ENCODE data around the gene C11orf52. TPM values are rescaled to one million over a fixed set of nuclear protein-coding genes. Genes with fewer than 3 reads are reported as not detected.

C11orf52 gene
- total RNA-seq, 1 experiment from 2014 or later = 6.3 TPM

DNA sequence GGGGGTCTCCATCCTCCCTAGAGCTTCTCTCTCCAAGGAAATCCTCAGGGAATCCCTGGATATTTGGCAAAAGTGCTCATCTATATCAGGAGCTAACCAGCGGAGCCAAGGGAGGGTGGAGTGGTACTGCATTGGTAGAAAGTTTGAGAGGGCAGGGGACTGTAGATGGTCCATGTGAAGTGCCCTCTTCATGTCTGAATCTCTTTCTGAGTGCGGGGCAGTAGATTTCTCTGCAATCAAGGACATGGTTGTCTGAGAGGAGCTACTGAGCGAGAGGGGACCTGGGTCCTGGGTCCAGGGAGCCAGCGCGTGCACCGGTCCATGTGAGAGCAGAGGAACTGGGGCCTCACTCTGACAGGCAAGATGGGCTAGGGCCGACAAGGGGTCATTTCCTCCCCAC, 19.1 kb downstream of the C11orf52 start:
- DNase-seq (ENCODE audit: low spot score) = no peak

- DNase-seq (ENCODE audit: low spot score) = no peak
Observed at GRCh38 chr11:111938687-111939160, 20.0 kb downstream of the C11orf52 start.

DNA sequence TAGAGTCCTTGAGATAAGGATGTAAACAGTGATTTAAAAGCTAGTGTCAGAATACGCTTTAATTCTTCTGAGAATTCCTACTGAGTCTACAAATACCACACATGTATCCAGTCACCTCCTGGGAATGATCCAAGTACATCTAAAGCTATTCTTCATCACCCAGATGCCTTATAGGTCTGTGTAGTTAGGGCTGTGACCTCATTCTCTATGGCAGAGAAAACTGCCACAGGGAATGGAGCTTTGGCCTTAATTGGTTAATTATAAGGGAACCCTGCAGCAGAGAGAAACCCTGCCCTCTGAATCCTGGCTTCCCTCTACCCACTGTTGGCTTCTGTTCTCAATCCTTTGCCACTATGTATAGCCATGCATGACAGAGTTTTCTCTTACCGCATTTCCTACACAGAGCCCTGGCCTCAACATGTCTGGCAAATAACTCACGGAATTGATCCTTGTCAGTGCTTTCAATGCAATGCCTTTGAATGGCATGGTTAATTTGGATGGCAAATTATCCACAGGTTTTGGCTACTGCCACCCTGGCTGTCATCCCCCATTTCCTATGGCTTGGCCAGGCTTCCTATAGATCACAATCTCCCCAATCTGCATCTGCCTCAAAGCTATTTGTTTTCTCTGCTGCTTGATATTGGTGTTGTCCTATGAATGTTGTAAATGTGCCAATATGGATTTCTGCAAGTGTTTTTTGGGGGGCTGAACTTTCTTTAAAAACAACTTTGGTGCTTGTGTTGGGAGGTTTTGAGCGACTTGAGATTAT, 21.3 kb downstream of the C11orf52 start:
- DNase-seq (ENCODE audit: low spot score) = no peak

GRCh38 chr11:111941963-111942362, 23.2 kb downstream of the C11orf52 start:
- DNase-seq (ENCODE audit: low spot score) = no peak

DNA sequence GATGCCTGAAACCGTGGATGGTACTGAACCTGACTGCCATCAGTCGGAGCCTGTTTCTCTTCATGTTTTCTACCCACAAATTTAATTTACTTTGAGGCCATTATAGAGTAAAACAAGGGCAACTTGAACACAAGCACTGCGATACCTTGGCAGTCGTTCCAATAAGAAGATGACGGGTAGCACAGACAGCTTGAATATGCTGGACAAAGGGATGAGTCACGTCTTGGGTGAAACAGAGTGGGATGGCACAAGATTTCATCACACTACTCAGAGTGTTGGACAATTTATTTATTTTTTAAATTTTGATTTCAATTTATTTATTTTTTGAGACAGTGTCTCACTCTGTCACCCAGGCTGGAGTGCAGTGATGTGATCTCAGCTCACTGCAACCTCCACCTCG, 24.1 kb downstream of the C11orf52 start:
- no peak for DNase-seq (ENCODE audit: low spot score)

DNA sequence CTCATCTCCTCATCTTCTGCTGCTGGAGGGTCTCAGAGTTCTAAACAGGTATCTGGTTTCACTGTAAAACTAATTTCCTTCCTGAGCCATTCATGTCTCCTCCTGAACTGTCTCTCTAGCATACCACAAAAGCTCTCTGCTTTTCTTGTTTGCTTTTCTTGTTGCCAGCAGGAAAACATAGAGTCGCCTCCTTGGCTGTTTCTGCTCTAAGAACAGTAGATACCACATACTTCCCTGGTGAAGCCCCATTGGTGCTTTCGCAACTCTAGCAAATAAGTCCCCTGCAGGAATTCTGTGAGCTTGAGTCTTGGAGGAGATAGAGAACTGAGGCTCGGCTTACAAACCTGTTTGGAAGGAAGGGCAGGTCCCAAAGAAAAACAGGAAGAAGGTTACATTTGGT, 25.4 kb downstream of the C11orf52 start:
- DNase-seq (ENCODE audit: low spot score) = no peak

- DNase-seq (ENCODE audit: low spot score) = no peak
Observed at GRCh38 chr11:111944651-111945051, 25.9 kb downstream of the C11orf52 start.

DNA sequence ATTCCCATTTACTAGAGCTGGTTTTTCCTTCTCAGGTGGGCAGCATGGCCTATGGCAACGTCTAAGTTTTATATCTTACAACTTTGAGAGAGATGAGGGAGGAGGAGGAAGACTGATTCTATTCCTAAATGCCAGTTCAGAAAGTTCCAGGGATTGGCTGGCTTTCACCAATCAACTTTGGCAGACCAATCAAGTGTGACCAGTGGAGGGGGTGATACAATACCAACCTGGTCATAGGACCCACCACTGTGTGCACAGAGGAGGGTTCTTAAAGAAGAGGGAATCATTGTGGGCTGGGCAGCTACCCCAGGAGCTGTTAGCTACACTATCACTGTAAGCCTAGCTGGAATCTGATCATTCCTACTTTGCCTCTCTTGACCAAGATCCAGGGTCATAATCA, 26.5 kb downstream of the C11orf52 start:
- no peak for DNase-seq (ENCODE audit: low spot score)

DNA sequence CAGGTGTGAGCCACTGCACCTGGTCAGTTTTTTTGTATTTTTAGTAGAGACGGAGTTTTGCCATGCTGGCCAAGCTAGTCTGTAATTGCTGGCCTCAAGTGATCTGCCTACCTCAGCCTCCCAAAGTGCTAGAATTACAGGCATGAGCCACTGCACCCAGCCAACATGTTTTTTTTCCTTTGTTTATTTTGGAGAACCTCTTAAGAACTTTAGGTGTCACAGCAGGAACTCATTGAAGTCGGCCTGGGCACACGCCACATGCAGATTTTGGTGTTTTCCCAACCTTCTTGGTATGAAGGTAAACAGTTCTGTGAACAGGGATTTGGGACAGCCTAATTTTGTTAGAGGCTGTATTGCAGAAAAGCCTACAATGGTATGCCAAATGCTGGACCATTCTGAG, 27.8 kb downstream of the C11orf52 start:
- DNase-seq (ENCODE audit: low spot score) = no peak

DNA sequence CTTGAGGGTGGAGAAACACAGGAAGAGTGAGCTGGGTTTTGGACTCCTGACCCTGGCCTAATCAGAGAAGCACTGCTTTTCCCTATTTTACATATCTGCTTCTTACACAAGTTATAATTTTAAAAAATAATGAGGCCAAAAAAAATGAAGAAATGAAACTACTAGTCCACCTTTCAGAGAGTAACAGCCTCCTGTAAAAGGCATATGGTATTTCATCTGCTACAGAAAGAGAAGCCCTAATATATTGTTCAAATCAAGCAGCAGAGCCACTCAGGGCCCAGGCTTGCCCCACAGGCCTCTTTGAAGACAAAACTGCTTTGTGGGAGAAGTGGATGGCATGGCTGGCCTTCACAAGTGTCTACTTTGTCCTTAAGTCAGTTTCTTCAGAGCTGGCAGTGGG, 28.4 kb downstream of the C11orf52 start:
- DNase-seq (ENCODE audit: low spot score) = no peak

- no peak for DNase-seq (ENCODE audit: low spot score)
Observed at GRCh38 chr11:111949519-111950426, 31.1 kb downstream of the C11orf52 start.

GRCh38 chr11:111951565-111951964, 32.9 kb downstream of the C11orf52 start:
- no peak for DNase-seq (ENCODE audit: low spot score)

DNA sequence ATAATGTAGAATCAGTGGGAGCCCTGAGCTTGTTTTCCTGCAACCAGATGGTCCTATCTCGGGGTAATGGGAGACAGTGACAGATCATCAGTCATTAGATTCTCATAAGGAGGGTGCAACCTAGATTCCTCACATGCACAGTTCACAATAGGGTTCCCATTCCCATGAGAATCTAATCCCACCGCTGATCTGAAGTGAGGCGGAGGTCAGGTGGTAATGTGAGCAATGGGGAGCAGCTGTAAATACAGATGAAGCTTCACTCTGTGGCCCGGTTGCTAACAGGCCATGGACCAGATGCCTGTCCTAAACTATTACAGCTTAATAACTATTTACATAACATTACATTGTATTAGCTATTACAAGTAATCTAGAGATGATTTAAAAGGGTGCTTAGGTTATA, 35.4 kb downstream of the C11orf52 start:
- DNase-seq (ENCODE audit: low spot score) = no peak

DNA sequence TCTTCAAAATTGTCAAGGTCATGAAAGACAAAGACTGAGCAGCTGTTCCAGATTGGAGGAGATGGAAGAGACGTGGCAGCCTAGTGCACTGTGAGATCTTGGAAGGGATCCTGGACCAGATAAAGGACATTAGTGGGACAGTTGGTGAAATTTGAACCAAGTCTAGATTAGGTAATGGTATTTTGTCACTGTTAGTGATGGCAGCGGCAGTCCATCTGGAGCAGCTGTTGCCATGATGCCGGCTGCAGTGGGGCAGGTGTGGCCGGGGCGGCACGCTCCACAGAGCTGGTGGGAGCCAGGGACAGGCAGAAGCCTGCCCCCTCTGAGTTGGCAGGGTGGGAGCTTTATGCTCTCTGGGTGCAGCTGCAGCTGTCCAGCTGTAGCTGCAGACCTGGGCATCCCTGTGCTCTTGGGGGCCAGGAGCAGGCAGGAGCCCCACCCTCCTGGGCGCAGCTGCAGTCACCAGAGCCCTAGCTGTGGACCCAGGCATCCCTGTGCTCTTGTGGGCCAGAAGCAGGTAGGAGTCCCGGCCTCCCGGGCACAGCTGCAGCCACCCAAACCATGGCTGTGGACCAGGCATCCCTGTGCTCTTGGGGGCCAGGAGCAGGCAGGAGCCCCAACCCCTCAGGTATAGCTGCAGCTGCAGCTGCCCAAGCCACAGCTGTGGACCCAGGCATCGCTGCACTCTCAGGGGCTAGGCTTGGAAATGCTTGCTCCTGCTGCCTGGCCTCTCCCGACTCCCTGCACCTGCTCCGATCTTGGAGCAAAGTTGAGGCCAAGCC, 39.1 kb downstream of the C11orf52 start:
- DNase-seq (ENCODE audit: low spot score) = no peak

- peak; percentile 57 for DNase-seq (ENCODE audit: low spot score)
Observed at GRCh38 chr11:111960916-111961315, 42.2 kb downstream of the C11orf52 start.

DNA sequence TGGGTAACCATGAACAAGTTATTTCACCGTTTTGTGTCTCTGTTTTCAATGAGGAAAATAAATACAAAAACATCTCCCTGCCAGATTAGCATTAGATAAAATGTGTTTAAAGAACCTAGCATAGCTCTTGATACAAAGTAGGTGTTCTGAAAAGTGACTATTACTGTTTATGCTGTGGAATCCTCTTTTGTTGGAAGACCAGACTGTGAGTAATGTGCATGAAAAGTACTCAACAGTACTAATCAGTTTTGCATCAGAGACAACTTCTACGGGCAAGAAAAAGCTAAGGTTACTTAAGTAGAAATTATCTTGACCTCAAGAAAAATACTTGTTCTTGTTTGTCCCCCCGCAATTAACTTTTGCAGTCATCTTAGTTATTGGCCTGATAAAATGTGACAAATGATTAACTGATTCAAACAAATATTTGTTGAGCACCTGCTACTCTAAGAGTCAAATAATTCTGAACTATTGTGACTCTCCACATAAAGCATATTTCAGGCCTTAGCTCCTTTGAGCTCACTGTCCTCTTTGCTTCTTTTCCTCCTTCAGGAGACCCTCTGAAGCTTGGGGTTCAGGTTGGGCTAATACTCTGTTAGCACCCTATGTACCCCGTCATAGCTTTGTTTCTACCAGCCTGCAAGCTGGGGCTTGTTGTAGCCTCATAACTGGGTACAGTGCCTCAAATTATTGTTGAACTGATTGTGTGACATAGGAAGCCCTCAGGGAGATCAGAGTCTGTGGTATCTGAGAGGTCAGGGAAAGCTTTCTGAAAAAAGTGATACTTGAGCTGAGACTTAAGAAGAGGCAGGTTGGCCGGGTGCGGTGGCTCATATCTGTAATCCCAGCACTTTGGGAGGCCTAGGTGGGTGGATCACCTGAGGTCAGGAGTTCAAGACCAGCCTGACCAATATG, 42.9 kb downstream of the C11orf52 start:
- DNase-seq (ENCODE audit: low spot score) = no peak

DNA sequence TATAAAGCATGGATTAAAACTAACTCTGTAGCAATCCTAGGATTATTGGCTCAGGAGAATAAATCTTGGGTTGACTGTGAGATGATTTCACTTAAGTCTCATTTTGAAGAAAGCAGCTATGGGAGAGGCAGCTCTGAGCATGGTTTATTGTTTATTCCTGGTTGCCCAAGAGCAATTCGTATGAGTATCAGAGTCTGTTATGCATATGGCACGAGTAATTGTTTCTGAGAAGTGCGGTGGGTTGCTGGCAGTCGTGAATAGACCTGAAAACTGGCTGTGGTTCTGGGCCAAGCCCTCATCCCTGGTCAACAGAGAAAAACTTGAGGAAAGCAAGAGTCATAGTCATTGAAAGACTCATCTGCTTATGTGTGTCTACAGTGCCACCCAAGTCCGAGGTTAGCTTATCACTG, 45.2 kb downstream of the C11orf52 start:
- no peak for DNase-seq (ENCODE audit: low spot score)

DNA sequence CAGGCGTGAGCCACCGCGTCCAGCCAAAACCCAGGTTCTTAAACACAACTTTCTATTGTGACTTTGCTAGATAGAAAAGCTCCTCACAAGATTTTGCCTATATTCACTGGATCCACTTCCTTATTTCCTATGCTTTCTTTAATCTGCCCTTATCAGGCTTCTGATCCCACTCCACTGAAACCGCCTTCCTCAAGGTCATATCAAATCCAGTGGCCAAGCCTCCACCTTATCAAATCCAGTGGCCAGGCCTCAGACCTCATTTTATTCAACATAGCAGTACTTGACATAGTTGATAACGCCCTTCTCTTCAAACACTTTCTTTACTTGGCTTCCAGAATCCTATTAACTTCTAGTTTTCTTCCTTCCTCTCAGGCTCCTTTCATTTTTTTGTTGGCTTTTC, 48.0 kb downstream of the C11orf52 start:
- DNase-seq (ENCODE audit: low spot score) = no peak

DNA sequence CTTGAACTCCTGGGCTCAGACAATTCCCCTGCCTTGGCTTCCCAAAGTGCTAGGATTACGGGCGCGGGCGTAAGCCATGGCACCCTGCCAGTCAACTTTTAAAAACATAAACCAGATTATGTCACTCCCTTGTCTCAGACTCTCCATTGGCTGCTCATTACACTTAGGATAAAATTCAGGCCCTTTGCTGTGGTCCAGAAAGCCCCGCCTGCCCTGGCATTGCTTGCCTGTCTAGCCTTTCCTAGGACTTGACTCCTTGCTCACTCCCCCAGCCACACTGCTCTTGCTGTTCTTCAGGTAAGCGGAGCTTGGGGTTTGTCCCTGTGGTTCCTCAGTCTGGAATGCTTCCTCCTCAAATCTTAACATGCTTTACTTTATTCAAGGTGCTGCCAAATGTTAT, 48.9 kb downstream of the C11orf52 start:
- DNase-seq (ENCODE audit: low spot score) = no peak

GRCh38 chr11:111969344-111969743, 50.6 kb downstream of the C11orf52 start:
- no peak for DNase-seq (ENCODE audit: low spot score)

GRCh38 chr11:111974446-111974845, 55.7 kb downstream of the C11orf52 start:
- no peak for DNase-seq (ENCODE audit: low spot score)
